Liver (tissue), 3 donors: ENCODE data around the gene SLC24A4.

Experiments used
- ATF3 ChIP-seq: IDR thresholded peaks from 2 replicates; pipeline ENCODE4 v1.6.1; 2016; ENCODE audit warnings: antibody characterized with exemption
- CTCF ChIP-seq: fragments of 150-350 bp; IDR thresholded peaks from 2 replicates; pipeline ENCODE4 v1.5.1; 2017; ENCODE audit warnings: improper control_type of control experiment, low read depth, low read length; ENCODE audit not compliant: missing input control
- EGR1 ChIP-seq, 2 donors: IDR thresholded peaks; 2 replicates each; pipeline ENCODE4 v1.6.1; 2016 to 2018; ENCODE audit warnings: antibody characterized with exemption in 2 of 2, low read depth in 2 of 2
- JUND ChIP-seq, 2 donors: IDR thresholded peaks; 2 replicates each; pipeline ENCODE4 v1.6.1; 2016; ENCODE audit warnings: antibody characterized with exemption in 2 of 2
- MAX ChIP-seq: IDR thresholded peaks from 2 replicates; pipeline ENCODE4 v1.6.1; 2016; ENCODE audit warnings: antibody characterized with exemption
- RAD21 ChIP-seq, 2 donors: IDR thresholded peaks; 2 replicates each; pipeline ENCODE4 v1.6.1; 2016; ENCODE audit warnings: antibody characterized with exemption in 2 of 2, mild to moderate bottlenecking in 2 of 2
- TAF1 ChIP-seq: conservative IDR thresholded peaks from 2 replicates; pipeline ENCODE4 v1.6.1; 2016; ENCODE audit warnings: antibody characterized with exemption, mild to moderate bottlenecking
- YY1 ChIP-seq: IDR thresholded peaks from 2 replicates; pipeline ENCODE4 v1.6.1; 2016; ENCODE audit warnings: antibody characterized with exemption, mild to moderate bottlenecking
- donor health status: healthy.
- donor health status: healthy.

- TF ChIP-seq RAD21 (IDR thresholded peaks at IDR 0.05) (no peak), CTCF (no peak), MAX (no peak), ATF3 (no peak), YY1 (no peak), JUND (IDR thresholded peaks at IDR 0.05) (no peak), EGR1 (IDR thresholded peaks at IDR 0.05; ENCODE audit: low read depth in 2 of 2) (no peak), TAF1 (no peak)
Measured at GRCh38 chr14:92481811-92482555, 159.0 kb downstream of the SLC24A4 start.
